Measurements from ENCODE around the gene RSPO1.

RSPO1 gene

DNA sequence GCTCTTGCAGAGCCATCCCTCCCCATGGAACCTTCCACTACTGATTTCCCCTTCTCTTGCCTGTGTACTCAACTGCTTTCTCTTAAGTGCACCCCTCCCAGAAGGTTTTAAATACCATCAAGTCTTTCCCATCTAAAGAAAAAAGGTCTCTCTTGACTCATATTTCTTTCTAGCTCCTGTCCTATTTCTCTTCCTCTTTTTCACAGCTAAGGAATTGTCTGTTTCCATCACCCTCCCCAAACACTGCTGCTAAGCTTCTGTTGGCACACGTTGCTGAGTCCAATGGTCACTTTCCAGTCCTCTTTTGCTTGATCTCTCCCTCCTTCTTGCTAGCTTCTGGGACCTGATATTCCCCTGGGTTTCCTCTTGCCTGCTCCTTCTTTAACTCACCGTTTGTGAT, 25.7 kb downstream of the RSPO1 start:
- Histone ChIP-seq H3K27me3 (ENCODE audit: control insufficient read depth, insufficient read depth, low read length) (peaks cover 25% of the 10 kb centered on the region), H3K4me1 (ENCODE audit: control insufficient read depth, low read depth, low read length) (no peaks in the 10 kb centered on the region), H3K4me3 (ENCODE audit: low read length) (no peak overlapping the region), H3K27ac (ENCODE audit: low read length) (no peak overlapping the region), H3K9ac (ENCODE audit: low read length) (no peak overlapping the region), H3K9me3 (ENCODE audit: control insufficient read depth, low read depth, low read length) (no peaks in the 10 kb centered on the region), H3K36me3 (ENCODE audit: control insufficient read depth, low read depth, low read length) (no peaks in the 10 kb centered on the region)

DNA sequence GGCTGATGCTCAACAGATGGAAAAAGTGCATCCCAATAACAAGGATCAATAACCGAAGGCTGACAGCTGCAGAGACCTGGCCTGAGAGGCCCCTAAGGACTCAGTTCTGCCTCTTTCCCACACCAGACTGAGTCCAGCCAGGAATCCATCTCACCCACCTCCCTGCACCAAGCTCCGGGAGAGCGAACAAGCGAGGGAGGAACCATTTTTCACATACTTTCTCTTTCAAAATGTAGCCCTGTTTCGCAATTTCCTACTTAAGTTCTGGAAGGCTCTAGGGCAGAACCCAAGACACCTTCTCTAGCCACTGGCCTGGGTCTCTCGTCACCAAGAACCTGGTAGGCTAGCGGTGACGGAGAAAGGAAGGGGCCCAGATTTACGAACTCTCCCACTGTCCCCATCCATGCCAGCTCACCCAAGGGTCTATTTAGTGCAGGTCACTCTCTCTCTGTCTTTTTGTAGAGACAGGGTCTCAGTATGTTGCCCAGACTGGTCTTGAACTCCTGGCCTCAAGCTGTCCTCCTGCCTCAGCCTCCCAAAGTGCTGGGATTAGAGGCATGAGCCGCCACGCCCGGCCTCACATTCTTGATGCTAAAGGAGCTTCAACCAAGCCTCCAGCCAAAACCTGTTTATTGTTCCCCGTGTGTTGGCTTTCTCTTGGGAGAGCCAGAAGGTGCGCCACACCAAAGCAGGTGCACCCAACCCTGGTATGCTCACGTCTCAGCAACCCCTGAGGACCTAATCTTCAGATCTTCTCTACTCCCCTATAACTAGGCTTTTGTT, 28.0 kb downstream of the RSPO1 start:
- Histone ChIP-seq H3K27me3 (ENCODE audit: control insufficient read depth, insufficient read depth, low read length) (peaks cover 25% of the 10 kb centered on the region), H3K9me3 (ENCODE audit: control insufficient read depth, low read depth, low read length) (no peaks in the 10 kb centered on the region), H3K9ac (ENCODE audit: low read length) (no peak overlapping the region), H3K4me1 (ENCODE audit: control insufficient read depth, low read depth, low read length) (no peaks in the 10 kb centered on the region), H3K27ac (ENCODE audit: low read length) (no peak overlapping the region), H3K4me3 (ENCODE audit: low read length) (no peak overlapping the region), H3K36me3 (ENCODE audit: control insufficient read depth, low read depth, low read length) (no peaks in the 10 kb centered on the region)

DNA sequence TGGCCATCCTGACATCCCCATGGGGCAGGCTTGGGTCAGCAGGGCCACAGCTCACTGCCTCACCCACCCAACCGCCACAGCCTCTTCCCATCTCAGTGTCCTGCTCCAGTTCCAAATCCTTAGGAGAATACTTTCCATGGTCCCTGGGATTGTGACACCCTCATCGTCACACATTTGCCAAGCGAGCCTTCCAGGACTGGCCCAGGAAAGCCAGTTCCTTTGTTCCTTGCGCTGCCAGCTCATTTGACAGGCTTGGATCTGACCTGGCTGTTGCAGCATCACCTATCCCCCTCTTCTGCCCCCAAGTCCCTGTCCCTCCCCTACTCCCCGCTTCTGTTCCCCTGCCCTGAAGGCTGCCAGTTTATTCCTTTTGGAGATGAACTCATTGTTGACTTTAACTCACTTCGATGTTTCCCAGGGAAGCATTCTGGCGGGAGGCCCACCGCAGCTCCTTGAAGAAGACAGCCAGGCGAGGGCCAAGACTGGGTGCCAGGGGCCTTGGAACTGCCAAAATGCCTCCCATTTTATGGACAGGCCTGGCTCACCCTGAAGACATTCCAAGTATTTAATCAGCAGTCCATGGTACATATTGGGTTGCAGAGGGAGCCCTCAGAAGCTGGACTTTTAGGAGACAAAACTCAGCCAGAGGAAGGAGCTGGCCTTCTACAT, 28.8 kb downstream of the RSPO1 start:
- no peak overlapping the region for H3K9ac ChIP-seq (ENCODE audit: low read length)
- H3K4me1 ChIP-seq (ENCODE audit: control insufficient read depth, low read depth, low read length) = no peaks in the 10 kb centered on the region
- no peaks in the 10 kb centered on the region for H3K36me3 ChIP-seq (ENCODE audit: control insufficient read depth, low read depth, low read length)
- H3K27me3 ChIP-seq (ENCODE audit: control insufficient read depth, insufficient read depth, low read length) = peaks cover 28% of the 10 kb centered on the region
- H3K4me3 ChIP-seq (ENCODE audit: low read length) = no peak overlapping the region
- H3K9me3 ChIP-seq (ENCODE audit: control insufficient read depth, low read depth, low read length) = no peaks in the 10 kb centered on the region
- no peak overlapping the region for H3K27ac ChIP-seq (ENCODE audit: low read length)

DNA sequence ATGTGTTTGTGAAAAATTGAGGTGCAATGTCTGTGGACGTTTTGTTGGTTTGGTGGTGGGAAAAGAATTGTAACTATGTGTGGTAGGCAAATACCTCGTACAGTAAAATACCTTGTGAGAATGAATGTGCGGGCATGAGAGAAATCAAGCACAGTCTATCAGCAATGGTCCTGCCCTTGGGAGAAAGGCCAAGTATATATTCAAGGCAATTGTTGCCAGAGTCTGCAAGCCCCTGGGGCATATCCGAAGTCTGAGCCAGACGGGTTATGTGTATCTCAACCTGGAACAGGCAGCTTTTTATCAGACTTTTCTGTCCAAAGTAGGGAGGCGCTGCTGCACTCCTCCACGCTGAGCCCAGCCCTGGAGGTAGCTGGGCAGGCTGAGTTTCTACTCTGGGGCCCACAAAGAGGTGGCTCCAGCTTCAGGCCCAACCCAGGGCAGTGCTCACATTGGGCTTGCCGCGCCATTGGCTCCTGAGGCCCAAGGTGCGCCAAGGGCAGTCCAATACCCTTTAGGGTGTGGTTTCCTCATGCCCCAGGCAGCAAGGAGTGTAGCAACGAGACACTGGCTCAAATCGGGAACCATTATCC, 29.5 kb downstream of the RSPO1 start:
- H3K36me3 ChIP-seq (ENCODE audit: control insufficient read depth, low read depth, low read length) = no peaks in the 10 kb centered on the region
- H3K27me3 ChIP-seq (ENCODE audit: control insufficient read depth, insufficient read depth, low read length) = peaks cover 29% of the 10 kb centered on the region
- H3K9ac ChIP-seq (ENCODE audit: low read length) = no peak overlapping the region
- no peaks in the 10 kb centered on the region for H3K4me1 ChIP-seq (ENCODE audit: control insufficient read depth, low read depth, low read length)
- H3K9me3 ChIP-seq (ENCODE audit: control insufficient read depth, low read depth, low read length) = no peaks in the 10 kb centered on the region
- no peak overlapping the region for H3K27ac ChIP-seq (ENCODE audit: low read length)
- H3K4me3 ChIP-seq (ENCODE audit: low read length) = no peak overlapping the region

DNA sequence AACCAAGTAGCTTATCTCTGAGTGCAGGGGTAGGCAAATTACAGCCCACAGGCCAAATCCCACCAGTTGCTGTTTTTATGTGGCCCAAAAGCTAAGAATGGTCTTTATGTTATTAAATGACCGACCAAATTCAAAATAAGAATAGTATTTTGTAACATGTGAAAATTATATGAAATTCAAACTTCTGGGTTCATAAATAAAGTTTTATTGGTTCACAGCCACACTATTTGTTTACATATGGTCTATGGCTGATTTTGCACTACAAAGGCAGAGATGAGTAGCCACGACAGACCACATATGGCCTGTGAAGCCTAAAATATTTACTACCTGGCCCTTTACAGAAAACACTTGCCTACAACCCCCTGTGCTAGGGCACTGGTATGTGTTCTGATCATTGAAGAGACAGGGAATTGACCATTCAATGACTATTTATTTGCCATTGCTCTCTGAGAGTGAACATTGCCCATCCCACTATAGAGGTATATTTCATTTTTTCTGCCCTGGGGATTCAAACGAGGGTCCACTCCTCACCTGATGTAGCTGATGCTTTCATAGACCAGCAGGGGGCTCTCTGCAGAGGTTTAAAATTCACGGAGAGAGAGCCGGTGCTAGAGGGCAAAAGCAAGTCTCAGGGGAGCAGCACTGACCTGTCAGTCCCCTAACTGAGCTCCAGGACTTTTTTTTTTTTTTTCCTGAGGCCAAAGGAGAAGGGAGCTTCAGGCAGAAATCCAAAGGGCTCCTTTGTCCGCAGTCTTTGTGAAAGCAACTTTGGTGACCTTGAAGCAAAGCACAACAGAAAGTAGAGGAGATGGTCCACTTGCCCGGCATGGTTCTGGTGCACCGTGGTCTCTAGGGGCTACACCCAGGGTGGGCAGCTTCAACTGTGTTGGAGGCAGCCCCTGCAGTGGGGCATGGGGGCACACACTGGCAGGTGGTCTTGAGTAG, 31.7 kb downstream of the RSPO1 start:
- Histone ChIP-seq H3K27ac (ENCODE audit: low read length) (no peak overlapping the region), H3K27me3 (ENCODE audit: control insufficient read depth, insufficient read depth, low read length) (peaks cover 14% of the 10 kb centered on the region), H3K36me3 (ENCODE audit: control insufficient read depth, low read depth, low read length) (no peaks in the 10 kb centered on the region), H3K4me1 (ENCODE audit: control insufficient read depth, low read depth, low read length) (no peaks in the 10 kb centered on the region), H3K4me3 (ENCODE audit: low read length) (no peak overlapping the region), H3K9me3 (ENCODE audit: control insufficient read depth, low read depth, low read length) (no peaks in the 10 kb centered on the region), H3K9ac (ENCODE audit: low read length) (no peak overlapping the region)

DNA sequence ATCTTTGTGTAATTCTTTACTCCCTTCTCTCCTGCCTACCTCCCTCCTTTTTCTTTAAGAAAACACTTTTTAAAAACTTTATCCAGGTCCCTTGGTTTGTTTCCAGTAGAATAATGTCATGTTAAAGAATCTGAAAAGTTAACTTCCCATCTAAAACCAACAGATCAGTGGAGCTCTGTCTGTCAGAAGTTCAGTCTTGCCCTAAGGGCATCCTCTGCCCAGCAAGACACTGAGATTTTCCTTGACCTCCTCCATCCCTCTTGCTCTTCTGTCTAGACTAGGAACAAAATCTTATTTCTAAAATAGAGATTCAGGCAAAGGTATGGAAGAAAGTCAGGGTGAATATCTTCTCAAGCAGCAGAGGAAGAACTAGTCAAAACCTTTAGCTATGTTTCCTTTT, 33.3 kb downstream of the RSPO1 start:
- Histone ChIP-seq H3K27ac (ENCODE audit: low read length) (no peak overlapping the region), H3K4me3 (ENCODE audit: low read length) (no peak overlapping the region), H3K9me3 (ENCODE audit: control insufficient read depth, low read depth, low read length) (no peaks in the 10 kb centered on the region), H3K9ac (ENCODE audit: low read length) (no peak overlapping the region), H3K27me3 (ENCODE audit: control insufficient read depth, insufficient read depth, low read length) (peaks cover 3% of the 10 kb centered on the region), H3K36me3 (ENCODE audit: control insufficient read depth, low read depth, low read length) (no peaks in the 10 kb centered on the region), H3K4me1 (ENCODE audit: control insufficient read depth, low read depth, low read length) (no peaks in the 10 kb centered on the region)

DNA sequence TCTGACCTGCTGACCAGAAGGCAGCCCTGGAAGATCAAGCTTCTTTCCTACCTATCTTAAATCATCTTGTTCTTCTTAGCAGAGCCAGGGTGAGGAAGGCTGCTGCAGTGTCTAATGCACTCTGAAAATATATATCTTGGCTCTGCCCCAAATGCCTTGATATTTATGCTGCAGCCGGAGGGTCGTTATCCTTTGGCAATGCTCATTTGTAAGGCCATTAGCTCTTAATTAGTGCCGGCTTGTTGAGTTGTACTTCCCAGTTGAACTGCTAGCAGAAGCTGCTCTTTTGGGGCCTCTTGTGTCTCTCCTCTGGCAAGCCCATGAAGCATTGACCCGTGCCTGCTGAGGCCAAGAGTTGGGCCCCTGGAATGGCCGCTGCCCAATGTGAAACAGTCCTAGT, 34.8 kb downstream of the RSPO1 start:
- H3K27ac ChIP-seq (ENCODE audit: low read length) = no peak overlapping the region
- peaks cover 4% of the 10 kb centered on the region for H3K4me1 ChIP-seq (ENCODE audit: control insufficient read depth, low read depth, low read length)
- H3K9ac ChIP-seq (ENCODE audit: low read length) = no peak overlapping the region
- no peak overlapping the region for H3K4me3 ChIP-seq (ENCODE audit: low read length)
- no peaks in the 10 kb centered on the region for H3K9me3 ChIP-seq (ENCODE audit: control insufficient read depth, low read depth, low read length)
- H3K27me3 ChIP-seq (ENCODE audit: control insufficient read depth, insufficient read depth, low read length) = peaks cover 3% of the 10 kb centered on the region
- no peaks in the 10 kb centered on the region for H3K36me3 ChIP-seq (ENCODE audit: control insufficient read depth, low read depth, low read length)

DNA sequence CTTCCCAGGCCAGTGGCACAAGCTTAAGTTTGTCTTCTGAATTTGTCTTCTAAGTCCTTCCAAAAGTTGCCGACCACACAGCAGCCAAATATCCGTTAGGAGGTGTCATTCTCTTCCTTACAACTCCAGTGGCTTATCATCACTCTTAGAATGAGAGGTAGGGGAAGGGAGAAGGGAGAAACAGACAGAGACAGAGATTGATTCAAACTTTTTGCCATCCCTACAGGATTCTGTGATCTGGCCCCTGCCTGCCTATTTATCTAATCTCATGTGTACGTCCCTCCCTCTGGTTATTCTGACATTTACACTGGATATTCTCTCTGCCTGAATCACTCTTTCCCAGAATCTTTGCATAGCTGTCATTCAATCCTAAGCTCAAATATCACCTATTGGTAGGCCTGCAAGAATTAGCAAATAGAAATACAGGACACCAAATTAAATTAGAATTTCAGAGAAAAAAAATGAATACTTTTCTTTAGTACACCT, 38.5 kb downstream of the RSPO1 start:
- peak overlapping the region; percentile 94 for H3K4me3 ChIP-seq (ENCODE audit: low read length)
- peaks cover 27% of the 10 kb centered on the region for H3K36me3 ChIP-seq (ENCODE audit: control insufficient read depth, low read depth, low read length)
- no peaks in the 10 kb centered on the region for H3K9me3 ChIP-seq (ENCODE audit: control insufficient read depth, low read depth, low read length)
- peaks cover 3% of the 10 kb centered on the region for H3K27me3 ChIP-seq (ENCODE audit: control insufficient read depth, insufficient read depth, low read length)
- H3K27ac ChIP-seq (ENCODE audit: low read length) = no peak overlapping the region
- peak overlapping the region; percentile 50 for H3K9ac ChIP-seq (ENCODE audit: low read length)
- H3K4me1 ChIP-seq (ENCODE audit: control insufficient read depth, low read depth, low read length) = peaks cover 8% of the 10 kb centered on the region

DNA sequence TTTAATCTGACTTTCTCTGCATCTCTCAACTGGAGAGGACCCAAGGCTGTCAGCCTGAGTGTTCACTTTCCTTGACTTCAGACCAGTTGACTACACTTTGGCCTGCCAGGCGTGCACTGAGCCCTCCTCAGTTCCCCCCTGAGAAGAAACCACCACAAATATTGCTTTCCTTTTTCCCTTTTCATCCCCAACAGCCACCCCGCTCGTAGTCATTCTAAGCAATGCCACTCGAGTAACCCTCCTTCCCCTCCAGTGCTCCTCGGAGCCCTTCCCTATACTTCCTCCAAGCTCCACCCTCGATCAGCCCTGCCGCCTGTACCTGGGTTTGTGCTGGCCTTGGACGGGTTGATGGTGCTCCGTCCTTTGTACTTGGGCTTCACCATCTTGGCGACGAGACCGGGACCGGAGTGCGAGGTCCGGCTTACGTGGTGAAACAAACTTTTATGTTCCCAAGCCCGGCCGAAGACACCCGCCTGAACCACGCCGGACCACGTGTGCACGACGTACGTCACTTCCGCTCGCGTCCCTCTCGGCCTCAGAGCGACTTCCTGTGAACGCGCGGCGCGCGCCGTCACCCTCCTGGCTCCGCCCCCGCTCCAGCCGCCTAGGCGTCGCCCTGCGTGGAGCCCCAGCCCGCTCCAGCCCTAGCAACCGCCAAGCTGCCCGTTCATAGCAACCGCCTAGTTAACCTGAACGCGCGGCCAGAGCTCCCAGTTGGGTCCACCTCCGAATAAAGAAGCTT, 39.1 kb downstream of the RSPO1 start, which contains the start of gene GNL2:
Gene GNL2, minus strand, starts transcription at position 498 of the 742 bp plus-strand sequence. Its CDS starts 115 bp downstream, at position 383.
- Histone ChIP-seq H3K9me3 (ENCODE audit: control insufficient read depth, low read depth, low read length) (no peaks in the 10 kb centered on the region), H3K27me3 (ENCODE audit: control insufficient read depth, insufficient read depth, low read length) (no peaks in the 10 kb centered on the region), H3K4me3 (ENCODE audit: low read length) (peak within 1 kb of the TSS; percentile 94), H3K36me3 (ENCODE audit: control insufficient read depth, low read depth, low read length) (peaks cover 34% of the 10 kb centered on the region), H3K9ac (ENCODE audit: low read length) (peak within 1 kb of the TSS; percentile 94), H3K4me1 (ENCODE audit: control insufficient read depth, low read depth, low read length) (peaks cover 8% of the 10 kb centered on the region), H3K27ac (ENCODE audit: low read length) (peak within 1 kb of the TSS; percentile 75)

DNA sequence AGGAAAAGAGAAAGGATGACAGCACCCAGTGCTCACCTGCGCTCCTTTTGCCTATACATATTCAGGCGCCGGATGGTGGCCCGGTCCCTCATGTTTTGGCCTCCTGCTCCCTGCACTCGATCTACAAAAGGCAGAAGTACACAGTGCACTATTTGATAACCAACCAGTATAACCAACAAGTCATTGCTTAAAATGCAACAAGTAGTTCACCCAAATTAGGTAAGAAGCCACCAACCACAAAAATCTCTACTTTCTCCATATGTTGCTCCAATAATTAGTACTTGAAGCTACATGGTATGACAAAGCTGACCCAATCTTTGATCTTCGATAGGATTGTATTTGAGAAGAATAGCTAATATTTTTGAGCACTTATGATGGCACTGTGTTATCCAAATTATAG, 41.0 kb downstream of the RSPO1 start:
- Histone ChIP-seq H3K4me3 (ENCODE audit: low read length) (no peak overlapping the region), H3K27ac (ENCODE audit: low read length) (no peak overlapping the region), H3K9me3 (ENCODE audit: control insufficient read depth, low read depth, low read length) (no peaks in the 10 kb centered on the region), H3K27me3 (ENCODE audit: control insufficient read depth, insufficient read depth, low read length) (no peaks in the 10 kb centered on the region), H3K36me3 (ENCODE audit: control insufficient read depth, low read depth, low read length) (peaks cover 49% of the 10 kb centered on the region), H3K9ac (ENCODE audit: low read length) (no peak overlapping the region), H3K4me1 (ENCODE audit: control insufficient read depth, low read depth, low read length) (peaks cover 8% of the 10 kb centered on the region)
